GM21737 (cell line): ENCODE data around the gene PHC2.

Experiments used
- ATAC-seq: cut with Tn5 transposase; IDR thresholded peaks from one replicate; pipeline ENCODE4 v1.9.1; 2021; ENCODE audit warnings: mild to moderate bottlenecking, moderate library complexity; ENCODE audit not compliant: unreplicated experiment

PHC2 gene

GRCh38 chr1:33276573-33277298, 154.2 kb downstream of the PHC2 start:
- no peak for ATAC-seq

- no peak for ATAC-seq
Observed at GRCh38 chr1:33275706-33276572, 155.0 kb downstream of the PHC2 start.

GRCh38 chr1:33275195-33275594, 155.7 kb downstream of the PHC2 start:
- no peak for ATAC-seq

- no peak for ATAC-seq
Observed at GRCh38 chr1:33274446-33274845, 156.4 kb downstream of the PHC2 start.

- ATAC-seq: no peak
Observed at GRCh38 chr1:33273961-33274371, 156.9 kb downstream of the PHC2 start.
